GM23338 (cell line): Measurements from ENCODE around the gene FARS2. TPM values are rescaled to one million over a fixed set of nuclear protein-coding genes. Genes with fewer than 3 reads are reported as not detected.

Experiments
- ATAC-seq: fragments of 200-7000 bp; cut with Tn5 transposase; 3 replicates; pipeline ENCODE4 v1.9.1; 2020
- DNase-seq: peaks from one replicate; pipeline ENCODE4 v3.0.0-alpha.2; 2015; ENCODE audit warnings: low spot score
- H2AFZ ChIP-seq: fragments of 200-600 bp; sonication (generic); 2 replicates; pipeline ENCODE4 v1.8.0; 2016; ENCODE audit warnings: antibody characterized with exemption, mild to moderate bottlenecking, moderate library complexity
- H3F3A ChIP-seq: fragments of 200-600 bp; sonication (generic); replicated peaks from 2 replicates; pipeline ENCODE4 v1.8.0; 2017; ENCODE audit warnings: antibody characterized with exemption, mixed run types, low read depth
- H3K27ac ChIP-seq: fragments of 200-600 bp; sonication (generic); 2 replicates; pipeline ENCODE4 v1.6.1; 2016; ENCODE audit warnings: low read depth
- H3K27me3 ChIP-seq: fragments of 200-600 bp; sonication (generic); 2 replicates; pipeline ENCODE4 v1.8.0; 2016; ENCODE audit warnings: mild to moderate bottlenecking, mixed run types, moderate library complexity; ENCODE audit not compliant: insufficient read depth
- H3K36me3 ChIP-seq: fragments of 200-600 bp; sonication (generic); 2 replicates; pipeline ENCODE4 v1.8.0; 2016; ENCODE audit warnings: mild to moderate bottlenecking; ENCODE audit not compliant: insufficient read depth
- H3K4me1 ChIP-seq: fragments of 200-600 bp; sonication (generic); 2 replicates; pipeline ENCODE4 v1.8.0; 2016; ENCODE audit warnings: mild to moderate bottlenecking, moderate library complexity; ENCODE audit not compliant: insufficient read depth
- H3K4me2 ChIP-seq: fragments of 200-600 bp; sonication (generic); 2 replicates; pipeline ENCODE4 v1.7.1; 2017; ENCODE audit warnings: mixed run types
- H3K4me3 ChIP-seq: fragments of 200-600 bp; sonication (generic); 2 replicates; pipeline ENCODE4 v1.6.1; 2016; ENCODE audit warnings: mixed run types
- H3K79me2 ChIP-seq: fragments of 200-600 bp; sonication (generic); replicated peaks from 2 replicates; pipeline ENCODE4 v1.8.0; 2017; ENCODE audit warnings: mild to moderate bottlenecking; ENCODE audit not compliant: insufficient read depth
- H3K9me2 ChIP-seq: fragments of 200-600 bp; sonication (generic); 2 replicates; pipeline ENCODE4 v1.8.0; 2017; ENCODE audit not compliant: insufficient read depth
- H4K20me1 ChIP-seq: fragments of 200-600 bp; sonication (generic); replicated peaks from 2 replicates; pipeline ENCODE4 v1.8.0; 2017; ENCODE audit warnings: mild to moderate bottlenecking; ENCODE audit not compliant: insufficient read depth
- H3K27ac Mint-ChIP-seq: 2 replicates; pipeline ENCODE4 v1.8.0; 2020; ENCODE audit warnings: inconsistent platforms, mild to moderate bottlenecking, moderate library complexity, mixed read lengths
- H3K27me3 Mint-ChIP-seq: 3 replicates; pipeline ENCODE4 v1.8.0; 2022; ENCODE audit warnings: low read depth, mild to moderate bottlenecking, moderate library complexity, mixed read lengths, inconsistent platforms; ENCODE audit not compliant: insufficient read depth, poor library complexity
- H3K36me3 Mint-ChIP-seq: 3 replicates; pipeline ENCODE4 v1.8.0; 2021; ENCODE audit warnings: low read depth, mild to moderate bottlenecking, inconsistent platforms, moderate library complexity, mixed read lengths
- H3K4me1 Mint-ChIP-seq: 3 replicates; pipeline ENCODE4 v1.8.0; 2020; ENCODE audit warnings: mild to moderate bottlenecking, inconsistent platforms, mixed read lengths
- H3K4me3 Mint-ChIP-seq: 3 replicates; pipeline ENCODE4 v1.8.0; 2021; ENCODE audit warnings: moderate library complexity, mild to moderate bottlenecking, inconsistent platforms, mixed read lengths
- H3K9me3 Mint-ChIP-seq: 3 replicates; pipeline ENCODE4 v1.8.0; 2020; ENCODE audit warnings: moderate library complexity, mild to moderate bottlenecking, inconsistent platforms, mixed read lengths
- CREB1 ChIP-seq: fragments of 250-450 bp; sonication (Bioruptor Pico); IDR thresholded peaks from 2 replicates; pipeline ENCODE4 v1.5.0; 2020; ENCODE audit warnings: low read depth, mild to moderate bottlenecking, moderate library complexity
- EZH2 ChIP-seq: fragments of 200-600 bp; sonication (generic); IDR thresholded peaks from one replicate; pipeline ENCODE4 v1.8.0; 2017; ENCODE audit warnings: antibody characterized with exemption, mild to moderate bottlenecking, low read depth; ENCODE audit not compliant: unreplicated experiment
- EZH2phosphoT487 ChIP-seq: fragments of 200-600 bp; sonication (generic); IDR thresholded peaks from one replicate; pipeline ENCODE4 v1.8.1; 2018; ENCODE audit warnings: antibody characterized with exemption; ENCODE audit not compliant: unreplicated experiment
- JUNB ChIP-seq: IDR thresholded peaks from one replicate; pipeline ENCODE4 v1.6.1; 2016; ENCODE audit warnings: antibody characterized with exemption; ENCODE audit not compliant: unreplicated experiment
- NANOG ChIP-seq: IDR thresholded peaks from 2 replicates; pipeline ENCODE4 v1.6.1; 2016; ENCODE audit warnings: antibody characterized with exemption, borderline replicate concordance
- POLR2AphosphoS5 ChIP-seq: IDR thresholded peaks from 2 replicates; pipeline ENCODE4 v1.6.1; 2016; ENCODE audit warnings: antibody characterized with exemption, low read depth
- ZNF114 ChIP-seq: fragments of 250-450 bp; sonication (Bioruptor Pico); IDR thresholded peaks from 2 replicates; pipeline ENCODE4 v1.5.0; 2020; ENCODE audit warnings: mild to moderate bottlenecking, moderate library complexity
- ZNF331 ChIP-seq: fragments of 250-450 bp; sonication (Bioruptor Pico); IDR thresholded peaks from 2 replicates; pipeline ENCODE4 v1.5.0; 2020; ENCODE audit warnings: low read depth, mild to moderate bottlenecking, moderate library complexity
- polyA plus RNA-seq: library from polyadenylated mRNA; unstranded; fragments of >200 nt; fragmentation: Nextera tagmentation; extraction: Ambion mirVana; gene quantifications from 2 replicates; pipeline ENCODE4 v1.2.1, GENCODE V29; 2016
- total RNA-seq: library from RNA; depleted of rRNA; stranded (reverse); fragments of >200 nt; shearing (Covaris generic); gene quantifications from 2 replicates; pipeline ENCODE4 v1.2.3, GENCODE V29; 2014
- TF ChIP-seq, protein P1 (sequence below), 2 experiments: fragments of 200-600 bp in 1 of 2; sonication (generic) in 1 of 2; conservative IDR thresholded peaks; 2 replicates each; pipeline versions ENCODE4 v1.5.1 to v1.6.1; 2016 to 2017; ENCODE audit warnings: antibody characterized with exemption in 2 of 2, low read depth in 2 of 2, mild to moderate bottlenecking in 2 of 2, moderate library complexity in 1 of 2
- TF ChIP-seq, protein P2 (sequence below): IDR thresholded peaks from 2 replicates; pipeline ENCODE4 v1.6.1; 2016; ENCODE audit warnings: antibody characterized with exemption
- TF ChIP-seq, protein P3 (sequence below): IDR thresholded peaks from one replicate; pipeline ENCODE4 v1.6.1; 2018; ENCODE audit warnings: antibody characterized with exemption; ENCODE audit not compliant: unreplicated experiment
- TF ChIP-seq, protein P4 (sequence below): fragments of 250-450 bp; sonication (Bioruptor Pico); IDR thresholded peaks from 2 replicates; pipeline ENCODE4 v1.5.0; 2020; ENCODE audit warnings: mild to moderate bottlenecking, moderate library complexity

Gene FARS2
- total and polyA plus RNA-seq, 2 experiments from 2014 or later = 7.6 to 19.0 TPM

DNA sequence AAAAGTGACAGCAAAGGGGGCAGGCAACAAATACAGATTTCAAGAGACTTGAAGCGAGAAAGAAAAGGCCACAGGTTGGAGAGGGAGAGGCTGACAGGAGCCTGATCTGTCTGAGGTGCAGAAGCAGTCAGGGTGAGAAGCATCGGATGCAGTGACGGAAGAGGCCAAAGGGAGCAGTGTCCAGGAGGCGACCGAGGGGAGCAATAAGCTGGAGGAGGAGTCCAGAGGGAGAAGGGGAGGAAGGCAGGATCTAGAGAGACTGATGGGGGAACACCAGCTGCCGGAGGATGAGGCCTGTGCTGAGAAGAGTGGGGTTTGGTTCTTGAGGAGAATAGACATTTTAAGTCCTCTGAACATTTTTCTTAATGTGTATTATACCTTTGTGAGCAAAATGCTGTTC, 23.8 kb downstream of the FARS2 start:
- DNase-seq = no peak
- no peak overlapping the region for H3K27ac ChIP-seq
- H3K27me3 ChIP-seq = no peaks in the 10 kb centered on the region
- TF ChIP-seq JUNB = no peak
- no peak for TF ChIP-seq CREB1 (CRISPR knock-in tag)
- no peak for TF ChIP-seq ZNF331
- TF ChIP-seq EZH2 = no peak
- TF ChIP-seq EZH2phosphoT487 = no peak
- no peak for TF ChIP-seq POLR2AphosphoS5
- TF ChIP-seq NANOG = no peak
- TF ChIP-seq, protein P1, sequence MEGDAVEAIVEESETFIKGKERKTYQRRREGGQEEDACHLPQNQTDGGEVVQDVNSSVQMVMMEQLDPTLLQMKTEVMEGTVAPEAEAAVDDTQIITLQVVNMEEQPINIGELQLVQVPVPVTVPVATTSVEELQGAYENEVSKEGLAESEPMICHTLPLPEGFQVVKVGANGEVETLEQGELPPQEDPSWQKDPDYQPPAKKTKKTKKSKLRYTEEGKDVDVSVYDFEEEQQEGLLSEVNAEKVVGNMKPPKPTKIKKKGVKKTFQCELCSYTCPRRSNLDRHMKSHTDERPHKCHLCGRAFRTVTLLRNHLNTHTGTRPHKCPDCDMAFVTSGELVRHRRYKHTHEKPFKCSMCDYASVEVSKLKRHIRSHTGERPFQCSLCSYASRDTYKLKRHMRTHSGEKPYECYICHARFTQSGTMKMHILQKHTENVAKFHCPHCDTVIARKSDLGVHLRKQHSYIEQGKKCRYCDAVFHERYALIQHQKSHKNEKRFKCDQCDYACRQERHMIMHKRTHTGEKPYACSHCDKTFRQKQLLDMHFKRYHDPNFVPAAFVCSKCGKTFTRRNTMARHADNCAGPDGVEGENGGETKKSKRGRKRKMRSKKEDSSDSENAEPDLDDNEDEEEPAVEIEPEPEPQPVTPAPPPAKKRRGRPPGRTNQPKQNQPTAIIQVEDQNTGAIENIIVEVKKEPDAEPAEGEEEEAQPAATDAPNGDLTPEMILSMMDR (conservative IDR thresholded peaks at IDR 0.05; ENCODE audit: low read depth in 2 of 2) = no peak
- TF ChIP-seq, protein P2, sequence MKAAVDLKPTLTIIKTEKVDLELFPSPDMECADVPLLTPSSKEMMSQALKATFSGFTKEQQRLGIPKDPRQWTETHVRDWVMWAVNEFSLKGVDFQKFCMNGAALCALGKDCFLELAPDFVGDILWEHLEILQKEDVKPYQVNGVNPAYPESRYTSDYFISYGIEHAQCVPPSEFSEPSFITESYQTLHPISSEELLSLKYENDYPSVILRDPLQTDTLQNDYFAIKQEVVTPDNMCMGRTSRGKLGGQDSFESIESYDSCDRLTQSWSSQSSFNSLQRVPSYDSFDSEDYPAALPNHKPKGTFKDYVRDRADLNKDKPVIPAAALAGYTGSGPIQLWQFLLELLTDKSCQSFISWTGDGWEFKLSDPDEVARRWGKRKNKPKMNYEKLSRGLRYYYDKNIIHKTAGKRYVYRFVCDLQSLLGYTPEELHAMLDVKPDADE = no peak
- TF ChIP-seq, protein P3, sequence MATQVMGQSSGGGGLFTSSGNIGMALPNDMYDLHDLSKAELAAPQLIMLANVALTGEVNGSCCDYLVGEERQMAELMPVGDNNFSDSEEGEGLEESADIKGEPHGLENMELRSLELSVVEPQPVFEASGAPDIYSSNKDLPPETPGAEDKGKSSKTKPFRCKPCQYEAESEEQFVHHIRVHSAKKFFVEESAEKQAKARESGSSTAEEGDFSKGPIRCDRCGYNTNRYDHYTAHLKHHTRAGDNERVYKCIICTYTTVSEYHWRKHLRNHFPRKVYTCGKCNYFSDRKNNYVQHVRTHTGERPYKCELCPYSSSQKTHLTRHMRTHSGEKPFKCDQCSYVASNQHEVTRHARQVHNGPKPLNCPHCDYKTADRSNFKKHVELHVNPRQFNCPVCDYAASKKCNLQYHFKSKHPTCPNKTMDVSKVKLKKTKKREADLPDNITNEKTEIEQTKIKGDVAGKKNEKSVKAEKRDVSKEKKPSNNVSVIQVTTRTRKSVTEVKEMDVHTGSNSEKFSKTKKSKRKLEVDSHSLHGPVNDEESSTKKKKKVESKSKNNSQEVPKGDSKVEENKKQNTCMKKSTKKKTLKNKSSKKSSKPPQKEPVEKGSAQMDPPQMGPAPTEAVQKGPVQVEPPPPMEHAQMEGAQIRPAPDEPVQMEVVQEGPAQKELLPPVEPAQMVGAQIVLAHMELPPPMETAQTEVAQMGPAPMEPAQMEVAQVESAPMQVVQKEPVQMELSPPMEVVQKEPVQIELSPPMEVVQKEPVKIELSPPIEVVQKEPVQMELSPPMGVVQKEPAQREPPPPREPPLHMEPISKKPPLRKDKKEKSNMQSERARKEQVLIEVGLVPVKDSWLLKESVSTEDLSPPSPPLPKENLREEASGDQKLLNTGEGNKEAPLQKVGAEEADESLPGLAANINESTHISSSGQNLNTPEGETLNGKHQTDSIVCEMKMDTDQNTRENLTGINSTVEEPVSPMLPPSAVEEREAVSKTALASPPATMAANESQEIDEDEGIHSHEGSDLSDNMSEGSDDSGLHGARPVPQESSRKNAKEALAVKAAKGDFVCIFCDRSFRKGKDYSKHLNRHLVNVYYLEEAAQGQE = no peak
- TF ChIP-seq, protein P4, sequence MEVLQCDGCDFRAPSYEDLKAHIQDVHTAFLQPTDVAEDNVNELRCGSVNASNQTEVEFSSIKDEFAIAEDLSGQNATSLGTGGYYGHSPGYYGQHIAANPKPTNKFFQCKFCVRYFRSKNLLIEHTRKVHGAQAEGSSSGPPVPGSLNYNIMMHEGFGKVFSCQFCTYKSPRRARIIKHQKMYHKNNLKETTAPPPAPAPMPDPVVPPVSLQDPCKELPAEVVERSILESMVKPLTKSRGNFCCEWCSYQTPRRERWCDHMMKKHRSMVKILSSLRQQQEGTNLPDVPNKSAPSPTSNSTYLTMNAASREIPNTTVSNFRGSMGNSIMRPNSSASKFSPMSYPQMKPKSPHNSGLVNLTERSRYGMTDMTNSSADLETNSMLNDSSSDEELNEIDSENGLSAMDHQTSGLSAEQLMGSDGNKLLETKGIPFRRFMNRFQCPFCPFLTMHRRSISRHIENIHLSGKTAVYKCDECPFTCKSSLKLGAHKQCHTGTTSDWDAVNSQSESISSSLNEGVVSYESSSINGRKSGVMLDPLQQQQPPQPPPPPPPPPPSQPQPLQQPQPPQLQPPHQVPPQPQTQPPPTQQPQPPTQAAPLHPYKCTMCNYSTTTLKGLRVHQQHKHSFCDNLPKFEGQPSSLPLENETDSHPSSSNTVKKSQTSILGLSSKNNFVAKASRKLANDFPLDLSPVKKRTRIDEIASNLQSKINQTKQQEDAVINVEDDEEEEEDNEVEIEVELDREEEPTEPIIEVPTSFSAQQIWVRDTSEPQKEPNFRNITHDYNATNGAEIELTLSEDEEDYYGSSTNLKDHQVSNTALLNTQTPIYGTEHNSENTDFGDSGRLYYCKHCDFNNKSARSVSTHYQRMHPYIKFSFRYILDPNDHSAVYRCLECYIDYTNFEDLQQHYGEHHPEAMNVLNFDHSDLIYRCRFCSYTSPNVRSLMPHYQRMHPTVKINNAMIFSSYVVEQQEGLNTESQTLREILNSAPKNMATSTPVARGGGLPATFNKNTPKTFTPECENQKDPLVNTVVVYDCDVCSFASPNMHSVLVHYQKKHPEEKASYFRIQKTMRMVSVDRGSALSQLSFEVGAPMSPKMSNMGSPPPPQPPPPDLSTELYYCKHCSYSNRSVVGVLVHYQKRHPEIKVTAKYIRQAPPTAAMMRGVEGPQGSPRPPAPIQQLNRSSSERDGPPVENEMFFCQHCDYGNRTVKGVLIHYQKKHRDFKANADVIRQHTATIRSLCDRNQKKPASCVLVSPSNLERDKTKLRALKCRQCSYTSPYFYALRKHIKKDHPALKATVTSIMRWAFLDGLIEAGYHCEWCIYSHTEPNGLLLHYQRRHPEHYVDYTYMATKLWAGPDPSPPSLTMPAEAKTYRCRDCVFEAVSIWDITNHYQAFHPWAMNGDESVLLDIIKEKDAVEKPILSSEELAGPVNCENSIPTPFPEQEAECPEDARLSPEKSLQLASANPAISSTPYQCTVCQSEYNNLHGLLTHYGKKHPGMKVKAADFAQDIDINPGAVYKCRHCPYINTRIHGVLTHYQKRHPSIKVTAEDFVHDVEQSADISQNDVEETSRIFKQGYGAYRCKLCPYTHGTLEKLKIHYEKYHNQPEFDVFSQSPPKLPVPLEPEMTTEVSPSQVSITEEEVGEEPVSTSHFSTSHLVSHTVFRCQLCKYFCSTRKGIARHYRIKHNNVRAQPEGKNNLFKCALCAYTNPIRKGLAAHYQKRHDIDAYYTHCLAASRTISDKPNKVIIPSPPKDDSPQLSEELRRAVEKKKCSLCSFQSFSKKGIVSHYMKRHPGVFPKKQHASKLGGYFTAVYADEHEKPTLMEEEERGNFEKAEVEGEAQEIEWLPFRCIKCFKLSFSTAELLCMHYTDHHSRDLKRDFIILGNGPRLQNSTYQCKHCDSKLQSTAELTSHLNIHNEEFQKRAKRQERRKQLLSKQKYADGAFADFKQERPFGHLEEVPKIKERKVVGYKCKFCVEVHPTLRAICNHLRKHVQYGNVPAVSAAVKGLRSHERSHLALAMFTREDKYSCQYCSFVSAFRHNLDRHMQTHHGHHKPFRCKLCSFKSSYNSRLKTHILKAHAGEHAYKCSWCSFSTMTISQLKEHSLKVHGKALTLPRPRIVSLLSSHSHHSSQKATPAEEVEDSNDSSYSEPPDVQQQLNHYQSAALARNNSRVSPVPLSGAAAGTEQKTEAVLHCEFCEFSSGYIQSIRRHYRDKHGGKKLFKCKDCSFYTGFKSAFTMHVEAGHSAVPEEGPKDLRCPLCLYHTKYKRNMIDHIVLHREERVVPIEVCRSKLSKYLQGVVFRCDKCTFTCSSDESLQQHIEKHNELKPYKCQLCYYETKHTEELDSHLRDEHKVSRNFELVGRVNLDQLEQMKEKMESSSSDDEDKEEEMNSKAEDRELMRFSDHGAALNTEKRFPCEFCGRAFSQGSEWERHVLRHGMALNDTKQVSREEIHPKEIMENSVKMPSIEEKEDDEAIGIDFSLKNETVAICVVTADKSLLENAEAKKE (CRISPR knock-in tag) = no peak
- no peak for TF ChIP-seq ZNF114
- Mint-ChIP-seq H3K4me3 (no peak overlapping the region), H3K27ac (no peak overlapping the region), H3K9me3 (no peaks in the 10 kb centered on the region; the same call in 2 of the 3 replicates), H3K36me3 (no peaks in the 10 kb centered on the region), H3K4me1 (peaks cover 31% of the 10 kb centered on the region), H3K27me3 (peaks cover 7% of the 10 kb centered on the region)
- peaks cover 4% of the 10 kb centered on the region; the same call in 1 of the 2 replicates for H3K4me1 ChIP-seq
- H3K9me2 ChIP-seq = no peaks in the 10 kb centered on the region
- no peaks in the 10 kb centered on the region for H3F3A ChIP-seq
- ATAC-seq = peak; percentile 65
- peaks cover 17% of the 10 kb centered on the region for H3K79me2 ChIP-seq
- no peak overlapping the region for H2AFZ ChIP-seq
- H4K20me1 ChIP-seq = no peaks in the 10 kb centered on the region; the same call in 1 of the 2 replicates
- H3K4me3 ChIP-seq = no peak overlapping the region
- H3K36me3 ChIP-seq = no peaks in the 10 kb centered on the region
- no peak overlapping the region for H3K4me2 ChIP-seq
